ENCODE results near the gene RPL37.
"Not testable (repeated sequence)": the region's sequence is repeated elsewhere in the genome, so short reads cannot be mapped to it uniquely, and the experiment has no call there.

RPL37 gene

GRCh38 chr5:40826489-40827187, 8.4 kb downstream of the RPL37 start:
- TF ChIP-seq CTCF (conservative IDR thresholded peaks at IDR 0.05; ENCODE audit: low read depth, low read length): no peak
- DNase-seq (ENCODE audit: low read depth): no peak
- H3K4me3 ChIP-seq (ENCODE audit: low read length): no peak overlapping the region

- H3K4me3 ChIP-seq (ENCODE audit: low read length); DNase-seq (ENCODE audit: low read depth): not testable (repeated sequence)
Observed at GRCh38 chr5:40825461-40826043, 9.5 kb downstream of the RPL37 start.

GRCh38 chr5:40823459-40823858, 11.6 kb downstream of the RPL37 start:
- no peak for DNase-seq (ENCODE audit: low read depth)
- no peak overlapping the region for H3K4me3 ChIP-seq (ENCODE audit: low read length)
- TF ChIP-seq CTCF (conservative IDR thresholded peaks at IDR 0.05; ENCODE audit: low read depth, low read length): no peak

- no peak for TF ChIP-seq CTCF (conservative IDR thresholded peaks at IDR 0.05; ENCODE audit: low read depth, low read length)
- no peak for DNase-seq (ENCODE audit: low read depth)
- H3K4me3 ChIP-seq (ENCODE audit: low read length): no peak overlapping the region
Observed at GRCh38 chr5:40813698-40814281, 21.2 kb downstream of the RPL37 start.

- no peak for DNase-seq (ENCODE audit: low read depth)
- no peak for TF ChIP-seq CTCF (conservative IDR thresholded peaks at IDR 0.05; ENCODE audit: low read depth, low read length)
- H3K4me3 ChIP-seq (ENCODE audit: low read length): no peak overlapping the region
Observed at GRCh38 chr5:40812125-40812524, 22.9 kb downstream of the RPL37 start.

- DNase-seq (ENCODE audit: low read depth): no peak
- TF ChIP-seq CTCF (conservative IDR thresholded peaks at IDR 0.05; ENCODE audit: low read depth, low read length): no peak
- no peak overlapping the region for H3K4me3 ChIP-seq (ENCODE audit: low read length)
Observed at GRCh38 chr5:40801771-40802562, 33.1 kb downstream of the RPL37 start.

- DNase-seq (ENCODE audit: low read depth): no peak
- H3K4me3 ChIP-seq (ENCODE audit: low read length): peak overlapping the region; percentile 93
- no peak for TF ChIP-seq CTCF (conservative IDR thresholded peaks at IDR 0.05; ENCODE audit: low read depth, low read length)
Observed at GRCh38 chr5:40799258-40799657, 35.8 kb downstream of the RPL37 start.
